ENCODE data around the gene PBX2. TPM values are rescaled to one million over a fixed set of nuclear protein-coding genes. Genes with fewer than 3 reads are reported as not detected.

Gene PBX2
- total and polyA plus RNA-seq, 10 of the 15 experiments (the other 5 are each of a cell fraction or from before 2014, with no cell fraction given): 0.84 to 66.5 (median 20.6) TPM

GRCh38 chr6:32177183-32177787 is 12.7 kb downstream of the PBX2 start (continued):
- TF ChIP-seq NKRF (conservative IDR thresholded peaks at IDR 0.05) (0 out of 2 replicates have a peak, but pooled peaks have one; percentile 51), PBX3 (IDR thresholded peaks at IDR 0.05; ENCODE audit: insufficient replicate concordance, low read depth, low read length) (no peak), ZNF687 (IDR thresholded peaks at IDR 0.05) (peak; percentile 61), NR2F1 (conservative IDR thresholded peaks at IDR 0.05) (peak; percentile 59; the same call in 1 of the 2 replicates), WRNIP1 (IDR thresholded peaks at IDR 0.05; ENCODE audit: borderline replicate concordance, low read depth, low read length) (no peak), ZSCAN29 (IDR thresholded peaks at IDR 0.05) (no peak), POLR2A (IDR thresholded peaks at IDR 0.05; ENCODE audit: low read depth, low read length) (peak; percentile 37), SKIL (IDR thresholded peaks at IDR 0.05; ENCODE audit: low read depth, poor library complexity, severe bottlenecking) (no peak), RB1 (IDR thresholded peaks at IDR 0.05; ENCODE audit: borderline replicate concordance) (peak; percentile 64; the same call in 1 of the 2 replicates), CREM (IDR thresholded peaks at IDR 0.05; ENCODE audit: low read depth) (peak; percentile 63), POLR2AphosphoS2 (IDR thresholded peaks at IDR 0.05; ENCODE audit: low read depth, low read length) (0 out of 2 replicates have a peak, but pooled peaks have one; percentile 47), SUPT20H (IDR thresholded peaks at IDR 0.05; ENCODE audit: borderline replicate concordance, control insufficient read depth, low read depth, low read length) (no peak), TAF1 (IDR thresholded peaks at IDR 0.05; ENCODE audit: borderline replicate concordance, low read depth, low read length) (peak; percentile 46; the same call in 1 of the 2 replicates), ZNF384 (IDR thresholded peaks at IDR 0.05; ENCODE audit: borderline replicate concordance, low read depth, low read length) (no peak), LARP7 (IDR thresholded peaks at IDR 0.05) (peak; percentile 69; the same call in 1 of the 2 replicates), IKZF1 (conservative IDR thresholded peaks at IDR 0.05) (peak; percentile 93)
- TF ChIP-seq, protein P1, sequence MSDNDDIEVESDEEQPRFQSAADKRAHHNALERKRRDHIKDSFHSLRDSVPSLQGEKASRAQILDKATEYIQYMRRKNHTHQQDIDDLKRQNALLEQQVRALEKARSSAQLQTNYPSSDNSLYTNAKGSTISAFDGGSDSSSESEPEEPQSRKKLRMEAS (IDR thresholded peaks at IDR 0.05; ENCODE audit: low read depth, low read length): no peak
- TF ChIP-seq, protein P2, sequence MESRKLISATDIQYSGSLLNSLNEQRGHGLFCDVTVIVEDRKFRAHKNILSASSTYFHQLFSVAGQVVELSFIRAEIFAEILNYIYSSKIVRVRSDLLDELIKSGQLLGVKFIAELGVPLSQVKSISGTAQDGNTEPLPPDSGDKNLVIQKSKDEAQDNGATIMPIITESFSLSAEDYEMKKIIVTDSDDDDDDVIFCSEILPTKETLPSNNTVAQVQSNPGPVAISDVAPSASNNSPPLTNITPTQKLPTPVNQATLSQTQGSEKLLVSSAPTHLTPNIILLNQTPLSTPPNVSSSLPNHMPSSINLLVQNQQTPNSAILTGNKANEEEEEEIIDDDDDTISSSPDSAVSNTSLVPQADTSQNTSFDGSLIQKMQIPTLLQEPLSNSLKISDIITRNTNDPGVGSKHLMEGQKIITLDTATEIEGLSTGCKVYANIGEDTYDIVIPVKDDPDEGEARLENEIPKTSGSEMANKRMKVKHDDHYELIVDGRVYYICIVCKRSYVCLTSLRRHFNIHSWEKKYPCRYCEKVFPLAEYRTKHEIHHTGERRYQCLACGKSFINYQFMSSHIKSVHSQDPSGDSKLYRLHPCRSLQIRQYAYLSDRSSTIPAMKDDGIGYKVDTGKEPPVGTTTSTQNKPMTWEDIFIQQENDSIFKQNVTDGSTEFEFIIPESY (IDR thresholded peaks at IDR 0.05): no peak
